Type B pancreatic cell (in vitro differentiated cells): ENCODE measurements around the gene OLFML2A. TPM values are rescaled to one million over a fixed set of nuclear protein-coding genes. Genes with fewer than 3 reads are reported as not detected.

Experiments
- DNase-seq: peaks from one replicate; pipeline ENCODE4 v3.0.0; 2021; ENCODE audit warnings: mixed read lengths; ENCODE audit not compliant: unreplicated experiment; ENCODE audit errors: extremely low spot score
- H3K27ac Mint-ChIP-seq: 2 replicates; pipeline ENCODE4 v1.8.0; 2021; ENCODE audit warnings: mild to moderate bottlenecking, mixed read lengths
- H3K27me3 Mint-ChIP-seq: 2 replicates; pipeline ENCODE4 v1.8.0; 2021; ENCODE audit warnings: mixed read lengths
- H3K36me3 Mint-ChIP-seq: 2 replicates; pipeline ENCODE4 v1.8.0; 2021; ENCODE audit warnings: mixed read lengths
- H3K4me1 Mint-ChIP-seq: one replicate; pipeline ENCODE4 v1.8.0; 2021; ENCODE audit warnings: mixed read lengths; ENCODE audit not compliant: unreplicated experiment
- H3K4me3 Mint-ChIP-seq: 2 replicates; pipeline ENCODE4 v1.8.0; 2021; ENCODE audit warnings: mild to moderate bottlenecking, mixed read lengths
- H3K9me3 Mint-ChIP-seq: 2 replicates; pipeline ENCODE4 v1.8.0; 2021; ENCODE audit warnings: mixed read lengths
- total RNA-seq: library from RNA; stranded (reverse); gene quantifications from 2 replicates; pipeline ENCODE4 v1.2.1, GENCODE V29; 2021; ENCODE audit warnings: low replicate concordance
- TF ChIP-seq, protein P1 (sequence below): fragments of 200-600 bp; sonication (generic); conservative IDR thresholded peaks from 2 replicates; pipeline ENCODE4 v1.5.0; 2021; ENCODE audit warnings: antibody characterized with exemption, mild to moderate bottlenecking

OLFML2A gene
- total RNA-seq, 1 donor from 2014 or later = 6.3 TPM

DNA sequence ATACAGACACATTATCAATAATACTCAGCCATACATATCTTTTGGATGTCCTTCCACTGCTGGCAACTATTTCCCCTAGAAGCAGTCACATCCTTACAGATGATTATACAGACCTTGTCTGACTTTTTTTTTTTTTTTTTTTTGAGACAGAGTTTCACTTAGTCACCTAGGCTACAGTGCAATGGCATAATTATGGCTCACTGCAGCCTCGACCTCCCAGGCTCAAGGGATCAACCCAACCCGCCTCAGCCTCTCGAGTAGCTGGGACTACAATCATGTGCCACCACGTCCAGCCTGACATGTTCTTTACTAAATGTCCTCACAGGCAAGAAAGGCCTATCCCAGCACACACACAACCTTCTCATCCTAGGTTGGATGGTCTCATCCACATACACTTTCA is 29.9 kb upstream of the OLFML2A start:
- no peak overlapping the region for H3K4me3 Mint-ChIP-seq
- H3K4me1 Mint-ChIP-seq = peaks cover 17% of the 10 kb centered on the region
- no peaks in the 10 kb centered on the region for H3K27me3 Mint-ChIP-seq
- TF ChIP-seq, protein P1, sequence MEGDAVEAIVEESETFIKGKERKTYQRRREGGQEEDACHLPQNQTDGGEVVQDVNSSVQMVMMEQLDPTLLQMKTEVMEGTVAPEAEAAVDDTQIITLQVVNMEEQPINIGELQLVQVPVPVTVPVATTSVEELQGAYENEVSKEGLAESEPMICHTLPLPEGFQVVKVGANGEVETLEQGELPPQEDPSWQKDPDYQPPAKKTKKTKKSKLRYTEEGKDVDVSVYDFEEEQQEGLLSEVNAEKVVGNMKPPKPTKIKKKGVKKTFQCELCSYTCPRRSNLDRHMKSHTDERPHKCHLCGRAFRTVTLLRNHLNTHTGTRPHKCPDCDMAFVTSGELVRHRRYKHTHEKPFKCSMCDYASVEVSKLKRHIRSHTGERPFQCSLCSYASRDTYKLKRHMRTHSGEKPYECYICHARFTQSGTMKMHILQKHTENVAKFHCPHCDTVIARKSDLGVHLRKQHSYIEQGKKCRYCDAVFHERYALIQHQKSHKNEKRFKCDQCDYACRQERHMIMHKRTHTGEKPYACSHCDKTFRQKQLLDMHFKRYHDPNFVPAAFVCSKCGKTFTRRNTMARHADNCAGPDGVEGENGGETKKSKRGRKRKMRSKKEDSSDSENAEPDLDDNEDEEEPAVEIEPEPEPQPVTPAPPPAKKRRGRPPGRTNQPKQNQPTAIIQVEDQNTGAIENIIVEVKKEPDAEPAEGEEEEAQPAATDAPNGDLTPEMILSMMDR = no peak
- H3K36me3 Mint-ChIP-seq = no peaks in the 10 kb centered on the region
- H3K9me3 Mint-ChIP-seq = no peaks in the 10 kb centered on the region
- no peak overlapping the region for H3K27ac Mint-ChIP-seq
- DNase-seq = no peak

DNA sequence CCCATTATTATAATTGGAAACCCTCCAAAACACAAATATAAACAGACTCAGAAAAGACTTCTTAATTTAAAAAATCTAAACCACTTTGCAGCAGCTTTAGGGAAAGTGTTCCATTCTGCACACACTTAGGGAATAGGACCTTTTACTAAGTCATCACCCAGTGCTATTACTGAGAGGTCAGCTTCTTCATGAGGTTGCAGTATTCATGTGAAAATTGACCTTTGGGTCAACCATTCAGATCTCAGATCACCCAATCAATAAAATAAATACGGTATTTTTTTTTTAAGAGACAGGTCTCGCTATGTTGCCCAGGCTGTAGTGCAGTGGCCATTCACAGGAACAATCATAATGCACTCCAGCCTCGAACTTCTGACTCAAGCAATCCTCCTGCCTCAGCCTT is 27.6 kb upstream of the OLFML2A start:
- no peaks in the 10 kb centered on the region for H3K9me3 Mint-ChIP-seq
- no peak for DNase-seq
- H3K4me3 Mint-ChIP-seq = no peak overlapping the region
- H3K4me1 Mint-ChIP-seq = peaks cover 11% of the 10 kb centered on the region
- TF ChIP-seq, protein P1 = no peak
- H3K27ac Mint-ChIP-seq = no peak overlapping the region
- no peaks in the 10 kb centered on the region for H3K36me3 Mint-ChIP-seq
- H3K27me3 Mint-ChIP-seq = no peaks in the 10 kb centered on the region

DNA sequence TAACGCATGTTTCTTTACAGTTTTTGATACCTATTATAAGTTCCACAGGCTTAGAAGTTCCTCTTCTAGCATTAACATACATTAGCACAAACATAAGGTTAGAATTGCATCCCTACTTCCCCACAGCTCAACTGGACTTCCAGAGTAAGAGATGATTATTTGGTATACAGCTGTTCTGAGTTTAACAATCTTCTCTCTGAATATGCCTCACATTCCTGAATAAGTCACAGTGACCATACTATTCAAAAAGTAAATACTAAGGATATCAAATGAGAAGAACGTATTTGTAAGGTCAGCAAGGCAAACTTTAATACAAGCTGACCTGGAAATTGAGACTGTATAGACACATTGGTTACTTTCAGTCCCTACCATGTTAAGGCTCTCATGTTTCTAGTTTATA is 27.2 kb upstream of the OLFML2A start:
- Mint-ChIP-seq H3K36me3 (no peaks in the 10 kb centered on the region), H3K9me3 (no peaks in the 10 kb centered on the region), H3K27me3 (no peaks in the 10 kb centered on the region), H3K27ac (no peak overlapping the region), H3K4me3 (no peak overlapping the region), H3K4me1 (peaks cover 16% of the 10 kb centered on the region)
- no peak for DNase-seq
- TF ChIP-seq, protein P1 = no peak

DNA sequence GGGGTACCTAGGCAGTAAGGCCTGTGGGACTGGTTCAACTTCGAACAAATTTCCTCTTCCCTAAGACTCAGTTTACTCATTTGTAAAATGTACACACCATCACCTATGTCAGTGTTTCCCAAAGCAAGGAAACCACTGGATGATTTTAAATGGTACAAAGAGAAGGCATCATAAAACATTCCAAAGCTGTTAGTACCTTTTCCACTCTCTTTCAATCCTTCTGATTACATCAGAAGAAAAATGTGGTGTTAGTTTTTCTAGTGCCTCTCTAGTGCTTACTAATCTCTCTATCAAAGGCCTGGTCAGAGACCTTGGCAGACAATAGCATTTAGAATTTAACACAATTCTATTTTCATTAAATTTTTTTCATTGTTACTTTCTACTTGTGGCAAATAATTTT is 24.0 kb upstream of the OLFML2A start:
- no peak for DNase-seq
- TF ChIP-seq, protein P1 = no peak
- Mint-ChIP-seq H3K9me3 (no peaks in the 10 kb centered on the region), H3K4me3 (no peak overlapping the region), H3K27me3 (no peaks in the 10 kb centered on the region), H3K27ac (no peak overlapping the region), H3K36me3 (no peaks in the 10 kb centered on the region), H3K4me1 (peaks cover 37% of the 10 kb centered on the region)

DNA sequence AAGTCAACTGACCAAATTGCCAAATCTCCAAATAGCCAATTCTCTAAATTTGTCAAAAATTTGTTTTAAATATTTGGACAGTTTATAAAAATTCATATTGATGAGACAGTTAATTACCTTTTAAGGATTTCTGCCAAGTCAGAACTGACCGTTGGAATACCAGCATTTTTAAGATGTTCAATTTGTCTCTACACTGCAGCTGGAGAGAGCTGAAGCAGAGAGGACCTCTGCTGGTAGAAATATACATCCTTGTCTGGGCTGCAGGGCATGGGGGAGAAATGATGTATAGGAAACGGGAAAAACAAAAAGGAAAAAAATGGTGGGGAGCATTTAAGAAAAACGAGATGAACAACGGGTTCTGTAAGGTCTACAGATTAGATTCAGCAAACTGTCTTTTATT is 22.6 kb upstream of the OLFML2A start:
- H3K27ac Mint-ChIP-seq = no peak overlapping the region
- no peaks in the 10 kb centered on the region for H3K27me3 Mint-ChIP-seq
- peaks cover 51% of the 10 kb centered on the region for H3K4me1 Mint-ChIP-seq
- no peak overlapping the region for H3K4me3 Mint-ChIP-seq
- H3K9me3 Mint-ChIP-seq = no peaks in the 10 kb centered on the region
- DNase-seq = no peak
- no peaks in the 10 kb centered on the region for H3K36me3 Mint-ChIP-seq
- TF ChIP-seq, protein P1 = peak; percentile 66

DNA sequence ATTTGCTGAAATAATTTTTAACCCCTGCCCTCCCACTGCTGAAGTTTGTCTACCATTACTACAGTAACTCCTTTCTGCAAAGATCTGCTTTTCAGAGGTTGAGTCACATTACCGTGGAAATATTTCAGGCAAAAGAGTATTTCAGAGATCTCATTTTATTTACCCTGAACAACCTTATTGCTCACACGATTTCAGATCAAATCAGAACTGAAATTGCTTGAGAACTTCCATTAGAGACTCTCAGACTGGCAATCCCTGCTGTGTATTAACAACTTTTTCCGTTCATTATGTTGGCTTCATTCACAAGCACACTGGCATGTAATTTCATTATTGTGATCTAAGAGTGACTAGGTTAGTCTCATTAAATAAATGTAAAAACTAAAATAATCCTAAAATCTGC is 21.9 kb upstream of the OLFML2A start:
- Mint-ChIP-seq H3K4me1 (peaks cover 53% of the 10 kb centered on the region), H3K9me3 (no peaks in the 10 kb centered on the region), H3K4me3 (no peak overlapping the region), H3K27me3 (no peaks in the 10 kb centered on the region), H3K27ac (no peak overlapping the region), H3K36me3 (no peaks in the 10 kb centered on the region)
- no peak for DNase-seq
- TF ChIP-seq, protein P1 = no peak
